ENCODE measurements around the gene PPRC1.

- TF ChIP-seq EZH2 (IDR thresholded peaks at IDR 0.05; ENCODE audit: insufficient read depth, poor library complexity, severe bottlenecking) (no peak), EZH2phosphoT487 (IDR thresholded peaks at IDR 0.05; ENCODE audit: insufficient read depth, low read depth) (no peak)
These were observed 18.6 kb upstream of the PPRC1 start for GRCh38 chr10:102113956-102114857.

Data from GM23248 (cell line).